NCI-H446 treated with DMSO at 0.1 percent for 48 hours (cell line): ENCODE measurements around the gene PRR3.
A peak's percentile ranks its signal among the peaks of the same experiment; 100 is the strongest.

ENCODE experiments used
- DNase-seq: peaks from one replicate; lab custom pipeline; 2025; lab: John Stamatoyannopoulos, UW

The PRR3 gene

GRCh38 chr6:30571762-30572082 is 14.6 kb downstream of the PRR3 start:
- no peak for DNase-seq

GRCh38 chr6:30572148-30572547 is 15.1 kb downstream of the PRR3 start:
- DNase-seq: no peak

GRCh38 chr6:30573113-30573512 is 16.0 kb downstream of the PRR3 start:
- DNase-seq: no peak

GRCh38 chr6:30578051-30578450 is 21.0 kb downstream of the PRR3 start:
- no peak for DNase-seq

- DNase-seq: no peak
Measured at GRCh38 chr6:30583921-30584320, 26.8 kb downstream of the PRR3 start.

- no peak for DNase-seq
Measured at GRCh38 chr6:30589754-30590358, 32.8 kb downstream of the PRR3 start.

GRCh38 chr6:30590509-30590908 is 33.4 kb downstream of the PRR3 start:
- DNase-seq: no peak

- no peak for DNase-seq
Measured at GRCh38 chr6:30591008-30591407, 33.9 kb downstream of the PRR3 start.

- DNase-seq: no peak
Measured at GRCh38 chr6:30592287-30592686, 35.2 kb downstream of the PRR3 start.

- peak; percentile 36 for DNase-seq
Measured at GRCh38 chr6:30597315-30598144, 40.4 kb downstream of the PRR3 start.

- DNase-seq: no peak
Measured at GRCh38 chr6:30598912-30599624, 42.0 kb downstream of the PRR3 start.

GRCh38 chr6:30599625-30600324 is 42.7 kb downstream of the PRR3 start:
- DNase-seq: no peak

GRCh38 chr6:30600451-30600961 is 43.4 kb downstream of the PRR3 start:
- no peak for DNase-seq

- DNase-seq: no peak
Measured at GRCh38 chr6:30601436-30601814, 44.3 kb downstream of the PRR3 start.

- DNase-seq: no peak
Measured at GRCh38 chr6:30601815-30602641, 44.9 kb downstream of the PRR3 start.

- no peak for DNase-seq
Measured at GRCh38 chr6:30603961-30604360, 46.9 kb downstream of the PRR3 start.

- DNase-seq: no peak
Measured at GRCh38 chr6:30610065-30610464, 53.0 kb downstream of the PRR3 start.

GRCh38 chr6:30611150-30611855 is 54.2 kb downstream of the PRR3 start:
- no peak for DNase-seq

- DNase-seq: no peak
Measured at GRCh38 chr6:30611856-30612194, 54.7 kb downstream of the PRR3 start.

- DNase-seq: no peak
Measured at GRCh38 chr6:30612213-30612612, 55.1 kb downstream of the PRR3 start.

- DNase-seq: peak; percentile 32
Measured at GRCh38 chr6:30612687-30613248, 55.7 kb downstream of the PRR3 start.
